Stimulated activated CD4-positive, alpha-beta T cell treated with anti-CD3 and anti-CD28 coated beads, Interleukin-2, amount 100 ng/mL, for 24 hours (primary cell): ENCODE results near the gene RPS29.
A peak's percentile ranks its signal among the peaks of the same experiment; 100 is the strongest.
"Not testable (repeated sequence)": the region's sequence is repeated elsewhere in the genome, so short reads cannot be mapped to it uniquely, and the experiment has no call there.

Experiments
- DNase-seq, 2 donors: peaks; one replicate each; pipeline ENCODE4 v3.0.0-alpha.2; 2020

Gene RPS29

DNA sequence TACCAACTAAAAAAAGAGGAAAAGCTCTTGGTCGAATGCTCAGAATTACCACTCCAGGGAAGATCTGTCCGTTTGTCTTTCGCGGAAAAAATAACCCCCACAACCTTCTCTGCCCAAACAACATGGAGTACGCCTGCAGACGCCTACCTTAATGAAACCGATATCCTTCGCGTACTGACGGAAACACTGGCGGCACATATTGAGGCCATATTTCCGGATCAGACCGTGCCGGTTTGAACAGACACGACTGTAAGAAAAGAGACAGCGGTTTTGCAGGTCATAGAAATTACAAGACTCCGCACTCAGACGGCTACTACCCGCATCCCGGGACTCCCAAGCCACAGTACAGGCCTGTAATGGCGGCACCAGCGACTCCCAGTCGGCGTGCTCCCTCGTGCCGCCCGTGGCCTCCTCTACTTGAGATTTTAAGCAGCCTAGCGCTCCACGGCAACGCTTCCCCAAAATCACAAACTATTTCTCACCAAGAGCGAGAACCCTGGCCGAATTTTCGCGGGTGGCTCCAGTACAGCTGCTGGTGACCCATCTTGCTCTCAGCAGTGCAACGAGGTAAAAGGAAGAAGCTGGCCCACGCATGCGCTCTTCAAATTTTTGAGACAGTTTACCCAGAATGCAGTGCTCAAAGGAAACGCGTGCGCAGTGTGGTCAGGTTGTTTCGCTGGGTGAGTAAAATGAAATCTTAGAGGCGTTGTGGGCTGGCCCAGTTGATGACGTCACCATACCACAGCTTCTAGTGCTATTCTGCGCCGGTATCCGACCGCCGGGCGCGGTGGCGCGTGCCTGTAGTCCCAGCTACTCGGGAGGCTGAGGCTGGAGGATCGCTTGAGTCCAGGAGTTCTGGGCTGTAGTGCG lies at the start of gene RPS29:
Gene RPS29, minus strand, starts transcription at position 578 of the 870 bp plus-strand sequence. Its CDS starts 34 bp downstream, at position 544.
- DNase-seq, result peak; percentile 97 to 98

DNA sequence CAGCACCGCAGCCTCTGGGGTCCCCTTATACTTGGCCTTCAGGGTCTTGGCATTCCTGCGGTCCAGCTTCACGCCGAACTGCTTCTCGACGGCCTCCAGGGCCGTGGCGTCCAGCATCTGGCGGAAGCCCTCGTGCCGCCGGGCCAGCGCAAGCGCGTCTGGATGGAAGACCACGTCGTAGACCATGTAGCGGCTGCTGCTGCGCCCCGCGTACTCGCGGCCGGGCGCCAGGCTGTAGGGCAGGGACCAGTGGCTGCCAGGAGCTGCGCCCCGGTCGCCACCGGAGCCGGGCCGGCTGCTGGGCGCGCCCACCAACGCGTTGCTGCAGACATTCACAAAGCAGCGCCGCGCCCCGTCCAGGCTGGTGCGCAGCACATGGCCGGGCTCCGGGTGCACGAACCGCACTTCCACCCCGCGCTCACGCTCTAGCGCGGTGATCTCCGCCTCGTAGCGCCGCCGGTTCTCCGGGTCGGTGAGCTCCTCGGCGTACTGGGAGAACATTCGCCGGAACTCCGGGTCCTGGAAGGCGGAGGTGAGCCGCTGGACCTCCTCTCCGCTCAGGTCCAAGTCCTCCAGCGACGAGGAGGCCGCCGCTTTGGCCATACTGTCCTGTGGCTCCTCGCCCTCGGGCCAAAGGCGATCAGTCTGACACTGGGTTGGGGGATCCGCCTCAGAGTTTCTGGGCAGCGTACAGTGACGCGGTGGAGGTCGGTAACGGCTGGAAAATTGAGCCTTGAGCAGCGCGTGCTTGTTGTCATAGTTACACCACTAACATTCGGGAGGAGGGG lies 48.6 kb upstream of the RPS29 start, which contains the start of gene DNAAF2:
Gene DNAAF2, minus strand, starts transcription at position 698 of the 788 bp plus-strand sequence. Its CDS starts 95 bp downstream, at position 603.
- DNase-seq, result peak; percentile 57 to 64

DNA sequence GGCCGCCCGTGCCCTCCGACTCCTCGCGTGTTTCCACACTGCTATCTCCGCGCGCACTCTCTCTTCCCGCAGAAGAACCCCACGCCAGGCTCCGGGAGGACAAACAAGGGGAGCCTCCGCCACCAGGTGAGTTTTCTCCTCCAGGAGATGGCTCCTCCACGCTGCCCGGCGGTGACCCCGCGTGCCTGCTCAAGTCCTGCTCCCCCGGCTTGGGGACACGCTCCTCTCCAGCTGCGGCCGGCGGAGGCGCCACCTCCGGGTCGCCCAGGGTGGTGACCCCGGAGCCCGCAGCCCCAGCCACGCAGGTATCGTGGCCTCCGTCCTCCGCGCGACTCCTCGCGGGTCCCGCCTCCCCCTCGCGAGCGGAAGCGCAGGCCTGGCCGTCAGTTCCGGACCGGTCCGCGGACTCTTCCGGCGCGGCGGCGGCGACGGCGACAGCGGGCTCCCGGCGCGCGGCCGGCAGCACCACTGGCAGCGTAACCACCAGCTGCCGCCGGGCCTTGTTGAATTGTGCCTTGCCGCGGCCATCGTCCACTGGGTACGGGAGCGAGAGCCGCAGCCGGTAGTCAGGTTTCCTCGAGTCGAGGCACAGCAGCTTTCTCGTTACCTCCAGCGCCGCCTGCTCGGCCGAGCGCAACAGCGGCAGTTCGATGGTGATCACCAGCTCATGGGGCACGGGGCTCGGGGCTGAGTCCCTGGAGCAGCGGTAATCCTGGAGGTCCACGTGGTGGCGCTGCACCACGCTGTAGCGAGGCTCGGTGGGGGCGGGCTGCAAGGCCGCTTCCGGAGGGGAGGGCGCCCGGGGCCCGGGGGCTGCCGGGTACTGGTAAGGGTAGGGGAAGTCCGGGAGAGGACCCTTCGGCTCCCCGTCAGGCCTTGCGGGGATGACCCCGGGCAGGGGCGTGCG lies 47.7 kb upstream of the RPS29 start:
- peak; percentile 95 to 96 for DNase-seq

DNA sequence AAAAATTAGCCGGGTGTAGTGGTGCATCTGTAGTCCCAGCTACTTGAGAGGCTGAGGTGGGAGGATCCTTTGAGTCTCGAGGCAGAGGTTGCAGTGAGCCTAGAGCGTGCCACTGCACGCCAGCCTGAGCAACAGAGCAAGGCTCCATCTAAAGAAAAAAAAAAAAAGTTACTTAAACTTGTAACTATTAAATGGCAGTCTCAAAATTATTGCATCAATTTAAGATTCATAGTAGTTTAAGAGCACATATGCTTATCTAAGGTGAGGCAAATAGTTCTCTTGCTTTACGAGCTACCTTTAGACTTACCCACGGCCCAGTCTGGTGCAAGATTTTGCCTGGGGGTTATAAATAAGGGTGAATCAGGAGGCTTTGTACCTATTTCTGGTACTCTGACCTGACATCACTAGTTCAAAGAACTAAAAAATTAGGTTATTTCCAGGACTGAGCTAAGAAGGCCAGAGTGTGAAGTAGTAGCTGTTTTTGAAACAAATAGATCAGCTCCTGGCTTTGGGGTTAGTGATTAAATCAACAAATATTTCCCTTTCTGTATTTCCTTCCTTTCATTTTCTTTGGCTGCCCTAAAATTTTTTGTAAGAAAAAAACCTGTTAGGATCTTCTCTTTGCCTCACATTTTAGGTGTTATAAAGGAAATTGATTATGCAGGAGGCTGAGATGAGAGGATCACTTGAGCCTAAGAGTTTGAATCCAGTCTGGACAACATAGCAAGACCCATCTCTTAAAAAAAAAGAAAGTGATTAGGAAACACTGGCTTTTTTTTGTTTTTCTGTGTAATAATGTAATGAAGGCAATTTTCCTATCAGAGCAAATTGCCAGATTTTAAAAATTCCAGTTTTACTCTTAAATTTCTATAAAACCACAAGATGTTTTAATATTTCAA lies 38.0 kb upstream of the RPS29 start:
- no peak for DNase-seq

DNA sequence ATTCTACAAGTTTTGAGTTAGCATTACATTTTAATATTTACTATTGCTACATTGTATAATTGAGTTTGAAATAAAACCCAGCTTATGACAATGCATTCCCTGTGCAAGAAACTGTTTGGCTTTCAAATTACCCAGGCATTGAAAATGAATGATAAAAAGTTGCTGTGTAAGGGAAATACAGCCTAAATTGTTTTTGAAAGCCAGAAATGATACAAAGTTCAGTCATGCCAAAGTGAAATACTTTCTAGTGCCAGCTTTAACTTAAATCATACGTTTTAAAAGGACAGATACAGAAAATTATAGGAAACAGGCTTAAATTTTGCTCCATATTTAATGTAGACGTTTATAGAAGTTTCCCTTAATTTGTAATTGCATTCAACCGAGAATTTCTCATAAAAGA lies 37.2 kb upstream of the RPS29 start:
- DNase-seq, result no peak

DNA sequence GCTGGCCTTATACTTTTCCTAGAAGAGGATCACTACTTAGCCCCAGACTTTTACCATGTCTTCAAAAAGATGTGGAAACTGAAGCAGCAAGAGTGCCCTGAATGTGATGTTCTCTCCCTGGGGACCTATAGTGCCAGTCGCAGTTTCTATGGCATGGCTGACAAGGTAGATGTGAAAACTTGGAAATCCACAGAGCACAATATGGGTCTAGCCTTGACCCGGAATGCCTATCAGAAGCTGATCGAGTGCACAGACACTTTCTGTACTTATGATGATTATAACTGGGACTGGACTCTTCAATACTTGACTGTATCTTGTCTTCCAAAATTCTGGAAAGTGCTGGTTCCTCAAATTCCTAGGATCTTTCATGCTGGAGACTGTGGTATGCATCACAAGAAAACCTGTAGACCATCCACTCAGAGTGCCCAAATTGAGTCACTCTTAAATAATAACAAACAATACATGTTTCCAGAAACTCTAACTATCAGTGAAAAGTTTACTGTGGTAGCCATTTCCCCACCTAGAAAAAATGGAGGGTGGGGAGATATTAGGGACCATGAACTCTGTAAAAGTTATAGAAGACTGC lies 35.9 kb upstream of the RPS29 start:
- no peak for DNase-seq

DNA sequence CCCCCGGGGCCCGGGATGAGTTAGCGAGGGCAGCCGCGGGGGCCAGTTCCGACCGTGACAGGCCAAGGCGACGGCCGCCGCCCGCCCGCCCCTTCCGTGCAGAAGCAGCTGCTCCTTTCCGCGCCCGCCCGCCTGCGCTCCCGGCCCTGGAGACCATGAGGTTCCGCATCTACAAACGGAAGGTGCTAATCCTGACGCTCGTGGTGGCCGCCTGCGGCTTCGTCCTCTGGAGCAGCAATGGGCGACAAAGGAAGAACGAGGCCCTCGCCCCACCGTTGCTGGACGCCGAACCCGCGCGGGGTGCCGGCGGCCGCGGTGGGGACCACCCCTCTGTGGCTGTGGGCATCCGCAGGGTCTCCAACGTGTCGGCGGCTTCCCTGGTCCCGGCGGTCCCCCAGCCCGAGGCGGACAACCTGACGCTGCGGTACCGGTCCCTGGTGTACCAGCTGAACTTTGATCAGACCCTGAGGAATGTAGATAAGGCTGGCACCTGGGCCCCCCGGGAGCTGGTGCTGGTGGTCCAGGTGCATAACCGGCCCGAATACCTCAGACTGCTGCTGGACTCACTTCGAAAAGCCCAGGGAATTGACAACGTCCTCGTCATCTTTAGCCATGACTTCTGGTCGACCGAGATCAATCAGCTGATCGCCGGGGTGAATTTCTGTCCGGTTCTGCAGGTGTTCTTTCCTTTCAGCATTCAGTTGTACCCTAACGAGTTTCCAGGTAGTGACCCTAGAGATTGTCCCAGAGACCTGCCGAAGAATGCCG lies 35.1 kb upstream of the RPS29 start:
- DNase-seq, result peak; percentile 64 to 70

DNA sequence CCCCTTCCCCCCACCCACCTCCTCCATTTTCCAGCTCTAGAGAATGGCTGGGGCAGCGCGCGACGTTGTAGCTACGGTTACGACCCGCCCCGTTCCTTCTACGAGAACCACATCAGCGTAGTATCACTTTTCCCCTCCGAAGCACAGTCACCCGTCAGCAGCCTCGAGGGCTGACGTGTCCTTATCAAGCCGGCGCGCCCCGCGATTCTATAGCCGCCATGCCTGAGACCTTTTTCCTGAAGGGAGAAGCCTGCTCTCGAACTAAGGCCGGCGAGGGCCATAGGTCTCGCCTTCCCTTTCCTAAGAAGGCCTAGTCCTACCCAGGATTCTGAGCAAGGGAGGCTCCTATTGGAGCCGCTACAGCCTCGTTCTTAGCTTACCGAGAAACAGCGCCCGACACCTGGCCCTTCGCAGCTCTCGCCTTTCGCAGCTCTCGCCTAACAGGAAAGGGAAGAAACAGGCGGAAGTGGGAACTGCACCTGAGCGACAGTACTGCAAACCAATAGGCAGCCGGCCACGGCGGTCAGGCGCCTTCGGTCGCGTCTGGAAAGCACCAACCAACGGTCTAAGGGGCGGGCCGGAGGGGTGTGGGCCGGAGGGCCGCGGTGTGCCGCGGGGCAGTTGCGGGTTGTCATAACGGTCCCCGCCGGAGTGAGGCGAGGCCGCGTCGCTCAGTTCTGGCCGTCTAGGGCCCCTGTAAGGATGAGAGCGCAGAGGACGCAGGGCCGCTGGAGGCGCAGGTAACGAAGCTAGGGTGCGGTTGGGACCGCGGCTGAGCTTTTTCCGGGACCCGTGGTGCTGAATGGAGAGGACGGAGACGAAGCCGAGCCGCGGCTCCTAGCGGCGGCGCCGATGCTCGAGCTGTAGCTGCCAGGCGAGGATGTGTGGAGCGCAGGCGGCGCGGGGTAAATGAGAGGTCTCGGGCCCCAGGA lies 34.3 kb upstream of the RPS29 start, which contains the start of the genes MGAT2 and RPL36AL:
Gene MGAT2, plus strand, starts transcription at position 618 of the 932 bp plus-strand sequence. CDS start 470 bp downstream, outside the sequence.
Gene RPL36AL, minus strand, starts transcription at position 445 of the 932 bp plus-strand sequence. CDS start 1,522 bp downstream, outside the sequence.
- DNase-seq, result peak; percentile 94 to 95

DNA sequence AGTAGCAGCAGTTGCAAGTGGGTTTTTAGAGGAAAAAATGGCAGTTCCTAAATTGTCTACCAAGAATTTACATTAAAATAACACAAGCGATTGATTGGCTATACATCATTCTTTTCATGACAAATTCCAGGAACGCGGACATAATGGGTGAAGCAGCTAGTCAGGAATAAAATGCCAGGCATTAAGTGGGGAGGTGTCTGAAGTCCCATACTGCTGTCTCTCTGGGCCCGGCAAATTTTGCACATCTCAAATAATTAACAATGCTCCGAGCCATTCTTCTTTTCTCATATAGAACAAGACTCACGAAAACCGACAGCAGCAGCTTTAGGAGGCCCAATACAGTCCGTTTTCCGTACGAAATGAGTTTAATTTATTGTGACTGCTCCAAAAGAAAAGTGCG lies 33.5 kb upstream of the RPS29 start:
- DNase-seq, result no peak

DNA sequence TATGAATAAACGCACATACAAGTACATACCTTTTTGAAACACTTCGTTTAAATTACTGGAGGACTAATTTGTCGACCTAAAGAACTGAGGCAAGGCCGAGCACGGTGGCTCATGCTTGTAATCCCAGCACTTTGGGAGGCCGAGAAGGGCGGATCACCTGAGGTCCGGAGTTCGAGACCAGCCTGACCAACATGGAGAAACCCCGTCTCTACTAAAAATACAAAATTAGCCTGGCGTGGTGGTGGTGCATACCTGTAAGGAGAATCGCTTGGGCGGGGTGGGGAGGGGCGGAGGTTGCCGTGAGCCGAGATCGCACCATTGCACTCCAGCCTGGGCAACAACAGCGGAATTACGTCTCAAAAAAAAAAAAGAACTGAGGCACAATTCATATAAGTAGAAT lies 33.1 kb upstream of the RPS29 start:
- DNase-seq, result not testable (repeated sequence)

DNA sequence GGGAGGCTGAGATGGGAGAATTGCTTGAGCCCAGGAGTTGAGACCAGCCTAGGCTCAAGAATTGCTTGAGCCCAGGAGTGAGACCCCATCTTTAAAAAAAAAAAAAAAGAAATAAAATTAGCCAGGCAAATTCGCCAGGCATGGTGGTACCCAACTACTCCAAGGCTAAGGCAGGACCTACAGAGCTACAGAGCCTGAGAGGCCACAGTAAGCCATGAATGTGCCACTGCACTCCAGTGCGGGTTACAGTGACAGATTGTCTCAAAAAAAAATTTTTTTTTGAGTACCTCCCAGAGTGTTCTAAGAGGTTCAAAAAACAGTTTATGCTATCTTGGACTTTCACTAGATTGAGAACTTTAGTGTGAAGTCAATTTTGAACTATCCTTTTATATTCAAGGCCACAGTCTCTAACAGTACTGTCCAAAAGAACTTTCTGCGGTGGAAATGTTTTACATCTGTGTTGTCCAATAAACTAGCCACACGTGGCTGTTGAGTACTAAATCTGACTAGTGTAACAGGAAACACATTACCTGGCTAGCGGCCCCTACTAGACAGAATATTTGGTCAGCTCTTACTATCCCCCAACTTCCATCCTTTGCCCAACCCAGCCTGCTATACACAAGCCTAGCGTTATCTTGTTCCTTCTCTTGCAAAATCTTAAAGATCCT lies 31.8 kb upstream of the RPS29 start:
- DNase-seq, result no peak

DNA sequence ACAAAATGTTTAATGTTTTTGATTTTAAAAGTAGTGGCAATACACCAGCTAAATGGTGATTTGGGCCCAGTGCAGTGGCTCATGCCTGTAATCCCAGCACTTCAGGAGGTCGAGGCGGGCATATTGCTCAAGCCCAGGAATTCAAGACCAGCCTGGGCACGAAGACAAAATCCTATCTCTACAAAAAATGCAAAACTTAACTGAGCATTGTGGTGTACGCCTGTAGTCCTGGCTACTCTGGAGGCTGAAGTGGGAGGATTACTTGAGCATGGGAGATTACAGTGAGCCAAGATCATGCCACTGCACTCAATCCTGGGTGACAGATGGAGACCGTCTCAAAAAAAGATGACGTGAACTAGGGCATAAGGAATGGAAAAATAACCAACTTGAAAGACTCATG lies 29.6 kb upstream of the RPS29 start:
- DNase-seq, result no peak

DNA sequence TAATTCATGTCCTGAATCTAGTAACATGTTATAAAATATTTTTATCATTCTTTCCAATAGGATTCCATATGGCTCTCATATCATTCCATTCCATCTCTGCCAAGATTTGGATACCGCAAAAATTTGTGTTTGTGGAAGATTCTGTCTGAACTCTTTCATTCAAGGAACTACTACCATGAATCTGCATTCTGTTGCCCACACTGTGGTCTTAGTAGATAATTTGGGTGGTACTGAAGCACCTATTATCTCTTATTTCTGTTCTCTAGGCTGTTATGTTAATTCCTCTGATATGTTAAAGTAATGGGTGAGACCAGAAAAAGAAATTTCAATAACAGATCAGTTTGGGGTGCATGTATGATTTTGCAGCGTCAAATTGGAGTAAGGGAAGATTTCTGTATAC lies 28.0 kb upstream of the RPS29 start:
- DNase-seq, result no peak

DNA sequence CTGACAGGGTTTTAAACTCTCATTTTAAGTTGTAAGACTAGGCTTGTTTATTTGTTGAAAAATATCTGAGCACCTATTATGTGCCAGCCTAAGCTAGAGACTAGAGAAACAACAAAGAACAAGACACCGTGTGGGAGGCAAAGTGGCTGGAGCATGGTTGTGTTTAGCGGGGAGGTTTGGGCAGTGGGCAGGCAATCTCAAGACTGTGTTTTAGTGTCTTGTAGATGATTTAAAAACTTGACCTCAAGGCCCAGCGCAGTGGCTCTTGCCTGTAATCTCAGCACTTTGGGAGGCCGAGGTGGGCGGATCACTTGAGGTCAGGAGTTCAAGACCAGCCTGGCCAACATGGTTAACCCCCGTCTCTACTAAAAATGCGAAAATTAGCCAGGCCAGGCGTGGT lies 26.5 kb upstream of the RPS29 start:
- DNase-seq, result no peak

DNA sequence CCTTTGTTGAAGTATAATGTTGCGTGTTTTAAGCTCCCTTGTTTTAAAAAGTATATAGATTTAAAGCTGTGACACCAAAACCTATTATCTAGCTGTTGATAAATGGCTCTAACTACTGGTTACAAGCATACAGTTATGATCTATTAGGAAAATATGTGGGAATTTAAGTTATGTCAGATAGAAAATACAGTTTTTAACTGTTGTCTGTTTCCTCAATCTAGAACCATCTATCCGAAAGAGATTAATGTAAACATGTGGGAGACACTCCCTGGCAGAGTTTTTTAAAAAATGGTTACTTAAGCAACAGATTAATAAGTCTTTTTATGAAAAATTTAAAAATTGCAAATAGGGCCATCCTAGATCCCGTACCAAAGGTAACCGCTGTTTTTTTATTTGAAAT lies 26.1 kb upstream of the RPS29 start:
- no peak for DNase-seq

DNA sequence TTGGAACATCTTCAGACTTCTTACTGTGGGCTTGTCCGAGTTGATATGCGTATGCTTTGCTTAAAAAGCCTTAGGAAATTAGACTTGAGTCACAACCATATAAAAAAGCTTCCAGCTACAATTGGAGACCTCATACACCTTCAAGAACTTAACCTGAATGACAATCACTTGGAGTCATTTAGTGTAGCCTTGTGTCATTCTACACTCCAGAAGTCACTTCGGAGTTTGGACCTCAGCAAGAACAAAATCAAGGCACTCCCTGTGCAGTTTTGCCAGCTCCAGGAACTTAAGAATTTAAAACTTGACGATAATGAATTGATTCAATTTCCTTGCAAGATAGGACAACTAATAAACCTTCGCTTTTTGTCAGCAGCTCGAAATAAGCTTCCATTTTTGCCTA lies 21.4 kb upstream of the RPS29 start:
- DNase-seq, result no peak

DNA sequence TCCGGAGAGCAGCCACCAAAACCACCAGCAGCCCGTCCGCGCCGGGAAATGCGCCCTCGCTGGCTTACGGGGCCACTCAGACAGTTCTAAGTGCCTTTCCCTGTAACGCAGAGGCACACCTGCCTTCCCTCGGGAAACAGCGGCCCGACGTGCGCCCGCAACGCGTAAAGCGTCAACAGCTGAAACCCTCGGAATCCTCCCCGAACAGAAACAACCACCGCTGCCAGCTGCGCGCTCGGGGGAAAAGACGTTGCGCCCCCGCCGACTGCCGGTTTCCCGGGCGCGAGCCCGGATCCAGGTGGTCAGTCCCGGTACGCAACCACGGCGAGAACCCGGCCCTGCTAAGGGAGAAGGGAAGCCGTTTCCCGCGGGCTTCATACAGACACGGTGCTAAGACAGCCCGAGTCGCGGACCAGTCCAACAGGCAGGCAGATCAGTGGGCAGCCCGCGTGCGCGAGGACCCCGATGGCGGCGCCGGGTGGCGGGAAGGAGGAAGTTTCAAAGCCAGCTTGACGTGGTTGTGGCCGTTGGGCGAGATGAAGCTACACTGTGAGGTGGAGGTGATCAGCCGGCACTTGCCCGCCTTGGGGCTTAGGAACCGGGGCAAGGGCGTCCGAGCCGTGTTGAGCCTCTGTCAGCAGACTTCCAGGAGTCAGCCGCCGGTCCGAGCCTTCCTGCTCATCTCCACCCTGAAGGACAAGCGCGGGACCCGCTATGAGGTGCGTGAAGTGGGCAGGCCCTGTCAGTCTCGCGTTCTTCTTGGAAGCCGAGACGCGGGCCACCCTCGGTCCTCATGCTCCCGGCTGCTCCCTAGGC lies 12.5 kb upstream of the RPS29 start, which contains the start of gene LRR1:
Gene LRR1, plus strand, starts transcription at position 456 of the 816 bp plus-strand sequence. Its CDS starts 81 bp downstream, at position 537.
- DNase-seq, result peak; percentile 88 to 90

DNA sequence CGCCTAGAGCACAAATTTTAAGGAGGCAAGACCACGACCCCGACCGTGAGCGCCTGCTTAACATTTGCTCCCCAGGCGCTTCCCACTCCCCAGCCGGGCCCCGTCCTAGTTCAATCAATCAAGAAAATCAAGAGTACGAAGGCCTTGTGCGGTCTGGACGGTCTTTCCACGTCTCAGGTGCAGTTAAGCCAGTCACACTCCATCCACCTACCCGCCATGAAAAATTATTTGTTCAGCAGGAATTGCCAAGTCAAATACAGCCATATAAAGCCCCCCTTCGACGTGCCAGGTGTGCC lies 12.0 kb upstream of the RPS29 start:
- no peak for DNase-seq
